K562 (cell line): ENCODE results near the gene PDE2A. TPM values are rescaled to one million over a fixed set of nuclear protein-coding genes. Genes with fewer than 3 reads are reported as not detected.
A peak's percentile ranks its signal among the peaks of the same experiment; 100 is the strongest.

Experiments used
- ATAC-seq: fragments of 200-7000 bp; cut with Tn5 transposase; 3 replicates; pipeline ENCODE4 v1.9.1; 2020; ENCODE audit warnings: moderate library complexity
- BruUV-seq: library from RNA; stranded (reverse); fragments of 400-500 nt; replicated peaks from 2 replicates; lab custom pipeline; 2021; lab: Mats Ljungman, UMichigan
- CTCF ChIA-PET: fragments of 300-600 bp; formaldehyde crosslinking; extraction: SDS; loops from one replicate; lab custom pipeline; 2021; ENCODE audit warnings: low intra/inter-chr PET ratio; lab: Yijun Ruan, JAX
- POLR2A ChIA-PET: fragments of 300-600, 350-650 bp; sonication (Branson Sonifier 250); formaldehyde crosslinking; extraction: SDS; loops from one replicate; lab custom pipeline; 2021; ENCODE audit warnings: antibody characterized with exemption, inconsistent platforms; lab: Yijun Ruan, JAX
- DNase-seq, 4 experiments: peaks; one replicate each; pipeline versions ENCODE4 v3.0.0 to v3.0.0-alpha.2; 2011 to 2018; ENCODE audit warnings: low spot score in 3 of 4, mixed read lengths in 3 of 4; ENCODE audit errors: extremely low read depth in 1 of 4
- FAIRE-seq: peaks from 2 replicates; lab custom pipeline; 2011; peaks lifted over from hg19 to GRCh38; lab: Jason Lieb, UNC
- H2AFZ ChIP-seq: 2 replicates; pipeline ENCODE4 v1.6.0; 2011; ENCODE audit warnings: low read depth, low read length, control low read depth, inconsistent platforms
- H3K27ac ChIP-seq: fragments of 200-600 bp; 3 replicates; pipeline ENCODE4 v1.8.0; 2011; ENCODE audit warnings: low read depth, mild to moderate bottlenecking, control low read depth, inconsistent platforms, low read length, moderate library complexity, mixed read lengths; ENCODE audit errors: extremely low read depth
- H3K27me3 ChIP-seq, 2 experiments: fragments of 300-600 bp in 1 of 2; 2 replicates in 1 of 2; 3 replicates in 1 of 2; pipeline versions ENCODE4 v1.6.0 to v1.8.0; 2011; ENCODE audit warnings: inconsistent platforms in 2 of 2, low read length in 2 of 2, mild to moderate bottlenecking in 1 of 2, mixed read lengths in 1 of 2, moderate library complexity in 1 of 2; ENCODE audit not compliant: control insufficient read depth in 2 of 2, insufficient read depth in 2 of 2
- H3K36me3 ChIP-seq: fragments of 300-600 bp; 3 replicates; pipeline ENCODE4 v1.8.0; 2011; ENCODE audit warnings: mild to moderate bottlenecking, low read length, inconsistent platforms; ENCODE audit not compliant: control insufficient read depth, insufficient read depth
- H3K4me1 ChIP-seq, 2 experiments: fragments of 200-600 bp in 1 of 2; replicated peaks in 1 of 2; 2 replicates in 1 of 2; 3 replicates in 1 of 2; pipeline versions ENCODE4 v1.5.1 to v1.8.0; 2011; ENCODE audit warnings: inconsistent platforms in 2 of 2, low read length in 2 of 2, mild to moderate bottlenecking in 1 of 2, mixed read lengths in 1 of 2, moderate library complexity in 1 of 2; ENCODE audit not compliant: control insufficient read depth in 2 of 2, insufficient read depth in 2 of 2
- H3K4me2 ChIP-seq: 2 replicates; pipeline ENCODE4 v1.6.1; 2011; ENCODE audit warnings: low read length, control low read depth, inconsistent platforms, mixed read lengths; ENCODE audit not compliant: insufficient read depth
- H3K4me3 ChIP-seq: fragments of 200-600 bp; sonication (generic), shearing (Covaris generic); 2 replicates; pipeline ENCODE4 v1.5.1; 2016; ENCODE audit warnings: control low read depth, inconsistent platforms
- H3K79me2 ChIP-seq: fragments of 200-600 bp; 3 replicates; pipeline ENCODE4 v1.8.0; 2011; ENCODE audit warnings: low read length, inconsistent platforms; ENCODE audit not compliant: control insufficient read depth, insufficient read depth
- H3K9ac ChIP-seq, 2 experiments: 2 replicates each; pipeline versions ENCODE4 v1.6.0 to v1.6.1; 2011; ENCODE audit warnings: low read depth in 2 of 2, low read length in 2 of 2, control low read depth in 1 of 2, inconsistent platforms in 1 of 2, mild to moderate bottlenecking in 1 of 2, mixed read lengths in 1 of 2; ENCODE audit not compliant: insufficient read depth in 1 of 2
- H3K9me1 ChIP-seq: one replicate; pipeline ENCODE4 v1.6.0; 2011; ENCODE audit warnings: inconsistent platforms, mild to moderate bottlenecking, low read length, moderate library complexity; ENCODE audit not compliant: control insufficient read depth, insufficient read depth
- H3K9me3 ChIP-seq: replicated peaks from 2 replicates; pipeline ENCODE4 v1.5.1; 2011; ENCODE audit warnings: low read depth, low read length, inconsistent platforms; ENCODE audit not compliant: control insufficient read depth, insufficient read depth
- H4K20me1 ChIP-seq: replicated peaks from 2 replicates; pipeline ENCODE4 v1.6.1; 2011; ENCODE audit warnings: low read length, inconsistent platforms, mixed read lengths; ENCODE audit not compliant: control insufficient read depth, insufficient read depth
- ATF4 ChIP-seq: fragments of 450-650 bp; formaldehyde crosslinking; IDR thresholded peaks from 2 replicates; pipeline ENCODE4 v1.4.0; 2022; ENCODE audit warnings: mild to moderate bottlenecking, moderate library complexity
- BRF1 ChIP-seq: IDR thresholded peaks from 3 replicates; pipeline ENCODE4 v1.6.1; 2011; ENCODE audit warnings: borderline replicate concordance, mild to moderate bottlenecking; ENCODE audit not compliant: insufficient read length; ENCODE audit errors: extremely low read depth
- E2F4 ChIP-seq: sonication (generic); formaldehyde crosslinking; IDR thresholded peaks from 2 replicates; pipeline ENCODE4 v1.8.0; 2022; ENCODE audit warnings: mild to moderate bottlenecking, low read depth, missing genetic modification reagents
- MBD1 ChIP-seq: fragments of 250-450 bp; sonication (Bioruptor Pico); IDR thresholded peaks from 2 replicates; pipeline ENCODE4 v1.8.0; 2022; ENCODE audit warnings: inconsistent platforms
- STAT5A ChIP-seq: IDR thresholded peaks from 2 replicates; pipeline ENCODE4 v1.6.1; 2012; ENCODE audit warnings: low read length, inconsistent platforms, borderline replicate concordance
- ZKSCAN3 ChIP-seq: fragments of 250-450 bp; sonication (Bioruptor Pico); IDR thresholded peaks from 2 replicates; pipeline ENCODE4 v1.4.0; 2020
- ZNF197 ChIP-seq: fragments of 200-800 bp; sonication (Bioruptor generic); IDR thresholded peaks from 2 replicates; pipeline ENCODE4 v1.6.1; 2016; ENCODE audit warnings: low read depth, missing genetic modification characterization, missing compliant biosample characterization
- ZNF263 ChIP-seq: sonication (generic); formaldehyde crosslinking; IDR thresholded peaks from 2 replicates; pipeline ENCODE4 v1.8.0; 2022; ENCODE audit warnings: mild to moderate bottlenecking, missing genetic modification reagents, borderline replicate concordance
- ZNF347 ChIP-seq: fragments of 450-650 bp; formaldehyde crosslinking; IDR thresholded peaks from 2 replicates; pipeline ENCODE4 v1.4.0; 2020; ENCODE audit warnings: low read depth, mild to moderate bottlenecking, moderate library complexity
- WGBS: fragments of 100-300 bp; shearing (Covaris generic); methylation state at CpG from one replicate; pipeline ENCODE4 v1.1.6; 2016; ENCODE audit warnings: low coverage, mixed read lengths; ENCODE audit not compliant: insufficient coverage; ENCODE audit errors: missing lambda C conversion rate; 5-methylcytosine and 5-hydroxymethylcytosine counted together
- in situ Hi-C: fragments of 300-500 bp; cut with MboI; formaldehyde crosslinking; loops from 4 replicates; pipeline ENCODE4 v1.15.0; 2018; ENCODE audit warnings: inconsistent platforms, mixed read lengths
- intact Hi-C: fragments of 100-400 bp; cut with micrococcal nuclease; formaldehyde crosslinking; loops from 2 replicates; pipeline ENCODE4 v1.14.2; 2022
- polyA plus RNA-seq, 8 experiments: library from polyadenylated mRNA; depleted of rRNA in 4 of 8; stranded (reverse) in 5 of 8; unstranded in 3 of 8; fragments of >200 nt; fragmentation: Nextera tagmentation in 2 of 8; fragmentation: Illumina TruSeq in 1 of 8; extraction: Ambion mirVana in 2 of 8; extraction: Trizol in 1 of 8; gene quantifications; 2 replicates each; pipeline versions ENCODE4 v1.2.1 to v1.2.3, GENCODE V29; 2011 to 2014; ENCODE audit warnings: inconsistent platforms in 1 of 8, missing spikeins in 1 of 8
- total RNA-seq, 7 experiments: library from RNA; depleted of rRNA in 6 of 7; stranded (reverse); fragments of >200 nt in 6 of 7; fragmentation: Illumina TruSeq in 2 of 7; extraction: Trizol in 2 of 7; gene quantifications; 2 replicates each; pipeline versions ENCODE4 v1.2.1 to v1.2.3, GENCODE V29; 2011 to 2021; ENCODE audit warnings: low replicate concordance in 1 of 7

Gene PDE2A
- total and polyA plus RNA-seq, 9 of the 15 experiments (the other 6 are each of a cell fraction or from before 2014, with no cell fraction given) = 0.07 to 15.2 (median 1.6) TPM; not detected in 1

GRCh38 chr11:72706579-72706978 lies 32.4 kb upstream of the PDE2A start:
- H4K20me1 ChIP-seq = no peaks in the 10 kb centered on the region
- no peak overlapping the region for H2AFZ ChIP-seq
- peaks cover 91% of the 10 kb centered on the region; the same call in 2 of the 3 replicates for H3K36me3 ChIP-seq
- peak overlapping the region in 1 of 2 experiments; percentile 75; a peak in 1 of 4 replicates for H3K9ac ChIP-seq
- FAIRE-seq (no peak), DNase-seq (no peak), ATAC-seq (no peak)
- no TSS peak for BruUV-seq
- in situ Hi-C loops (no loop called here), intact Hi-C loops (no loop called here)
- ChIA-PET CTCF (no interaction called here), POLR2A (interaction anchor here (0.6 to 1.1 kb wide), 2 partner anchors 9 to 42 kb away, joined by 3 to 4 read pairs; no protein-coding TSS in a partner anchor)
- no peaks in the 10 kb centered on the region for H3K79me2 ChIP-seq
- H3K27me3 ChIP-seq = no peaks in the 10 kb centered on the region
- H3K4me1 ChIP-seq = peaks cover 0 to 33% of the 10 kb centered on the region in 2 experiments; a peak in 1 of 5 replicates
- H3K9me3 ChIP-seq = no peaks in the 10 kb centered on the region
- H3K9me1 ChIP-seq = no peaks in the 10 kb centered on the region
- WGBS = 83% methylated on average over 2 of the region's 5 CpGs
- TF ChIP-seq MBD1 (CRISPR knock-in tag) (no peak), ZKSCAN3 (no peak), ZNF263 (CRISPR knock-in tag) (no peak), ATF4 (CRISPR knock-in tag) (no peak), ZNF197 (CRISPR knock-in tag) (no peak), E2F4 (CRISPR knock-in tag) (no peak), BRF1 (no peak), STAT5A (no peak), ZNF347 (no peak)
- no peak overlapping the region for H3K4me2 ChIP-seq
- H3K4me3 ChIP-seq = no peak overlapping the region
- H3K27ac ChIP-seq = no peak overlapping the region
